Keratinocyte (primary cell): Measurements from ENCODE around the gene FAM117A. TPM values are rescaled to one million over a fixed set of nuclear protein-coding genes. Genes with fewer than 3 reads are reported as not detected.

Experiments used
- DNase-seq: peaks from one replicate; pipeline ENCODE4 v3.0.0-alpha.2; 2011; ENCODE audit warnings: low read depth, missing footprints, low spot score
- FAIRE-seq: peaks from 2 replicates; lab custom pipeline; 2011; peaks lifted over from hg19 to GRCh38; lab: Jason Lieb, UNC
- H2AFZ ChIP-seq: 2 replicates; pipeline ENCODE4 v1.6.0; 2012; ENCODE audit warnings: low read length, control low read depth, inconsistent platforms; ENCODE audit not compliant: control insufficient read depth
- H3K27ac ChIP-seq: 2 replicates; pipeline ENCODE4 v1.5.1; 2011; ENCODE audit warnings: low read length; ENCODE audit not compliant: control insufficient read depth, insufficient read depth
- H3K27me3 ChIP-seq: 3 replicates; pipeline ENCODE4 v1.6.0; 2011; ENCODE audit warnings: low read length; ENCODE audit not compliant: control insufficient read depth, insufficient read depth; ENCODE audit errors: extremely low read depth
- H3K36me3 ChIP-seq, 2 experiments: 2 replicates in 1 of 2; 3 replicates in 1 of 2; pipeline ENCODE4 v1.5.1; 2011; ENCODE audit warnings: low read length in 2 of 2, mild to moderate bottlenecking in 1 of 2; ENCODE audit not compliant: control insufficient read depth in 2 of 2, insufficient read depth in 2 of 2; ENCODE audit errors: extremely low read depth in 1 of 2
- H3K4me1 ChIP-seq: 3 replicates; pipeline ENCODE4 v1.5.1; 2011; ENCODE audit warnings: low read length; ENCODE audit not compliant: control insufficient read depth, insufficient read depth; ENCODE audit errors: extremely low read depth
- H3K4me2 ChIP-seq: 3 replicates; pipeline ENCODE4 v1.6.0; 2011; ENCODE audit warnings: low read depth, low read length; ENCODE audit not compliant: control insufficient read depth, insufficient read depth; ENCODE audit errors: extremely low read depth
- H3K4me3 ChIP-seq, 3 experiments: fragments of 200-600 bp in 1 of 3; sonication (generic) in 1 of 3; 2 replicates in 2 of 3; 3 replicates in 1 of 3; pipeline ENCODE4 v1.5.1; 2011 to 2016; ENCODE audit warnings: low read length in 3 of 3, mild to moderate bottlenecking in 3 of 3, control low read depth in 2 of 3, inconsistent platforms in 1 of 3, low read depth in 1 of 3, mixed read lengths in 1 of 3, mixed run types in 1 of 3, moderate library complexity in 1 of 3; ENCODE audit not compliant: control insufficient read depth in 2 of 3, insufficient read depth in 2 of 3; ENCODE audit errors: extremely low read depth in 1 of 3
- H3K79me2 ChIP-seq: 2 replicates; pipeline ENCODE4 v1.6.0; 2012; ENCODE audit warnings: low read length; ENCODE audit not compliant: control insufficient read depth, insufficient read depth
- H3K9ac ChIP-seq: 3 replicates; pipeline ENCODE4 v1.6.0; 2011; ENCODE audit warnings: low read length; ENCODE audit not compliant: control insufficient read depth, insufficient read depth; ENCODE audit errors: extremely low read depth
- H3K9me1 ChIP-seq: 3 replicates; pipeline ENCODE4 v1.6.0; 2011; ENCODE audit warnings: low read length; ENCODE audit not compliant: control insufficient read depth, insufficient read depth; ENCODE audit errors: extremely low read depth
- H3K9me3 ChIP-seq: 2 replicates; pipeline ENCODE4 v1.5.1; 2012; ENCODE audit warnings: low read depth, low read length; ENCODE audit not compliant: control insufficient read depth
- H4K20me1 ChIP-seq: 3 replicates; pipeline ENCODE4 v1.6.0; 2011; ENCODE audit warnings: low read length; ENCODE audit not compliant: control insufficient read depth, insufficient read depth; ENCODE audit errors: extremely low read depth
- EZH2 ChIP-seq: IDR thresholded peaks from one replicate; pipeline ENCODE4 v1.6.1; 2012; ENCODE audit warnings: inconsistent platforms, mild to moderate bottlenecking, low read length, moderate library complexity
- dilution Hi-C: fragments of 300-500 bp; cut with MboI; formaldehyde crosslinking; loops from one replicate; pipeline ENCODE4 v1.7.0; 2020; ENCODE audit warnings: low sequenced_read_pairs; ENCODE audit not compliant: extremely low pct_ligation_motif_present
- polyA plus RNA-seq, 5 experiments: library from polyadenylated mRNA; depleted of rRNA in 3 of 5; stranded (reverse) in 3 of 5; stranded (forward) in 1 of 5; unstranded in 1 of 5; fragments of >200 nt; gene quantifications; 1 replicate in 1 of 5; 2 replicates in 3 of 5; 3 replicates in 1 of 5; pipeline versions ENCODE4 v1.2.1 to v1.2.3, GENCODE V29; 2011 to 2012; ENCODE audit warnings: missing spikeins in 2 of 5, low read depth in 1 of 5, low replicate concordance in 1 of 5
- TF ChIP-seq, protein P1 (sequence below), 3 experiments: IDR thresholded peaks in 1 of 3; conservative IDR thresholded peaks in 1 of 3; optimal IDR thresholded peaks in 1 of 3; 2 replicates in 2 of 3; 3 replicates in 1 of 3; pipeline versions ENCODE3 to v1.5.1; 2011; ENCODE audit warnings: low read length in 3 of 3, mild to moderate bottlenecking in 3 of 3, moderate library complexity in 2 of 3, control low read depth in 1 of 3, inconsistent platforms in 1 of 3; ENCODE audit not compliant: insufficient read depth in 2 of 3; ENCODE audit errors: extremely low read depth in 1 of 3

FAM117A gene
- polyA plus RNA-seq, 1 donor (not counting 4 experiments of a cell fraction or from before 2014, with no cell fraction given), result 4.7 TPM

DNA sequence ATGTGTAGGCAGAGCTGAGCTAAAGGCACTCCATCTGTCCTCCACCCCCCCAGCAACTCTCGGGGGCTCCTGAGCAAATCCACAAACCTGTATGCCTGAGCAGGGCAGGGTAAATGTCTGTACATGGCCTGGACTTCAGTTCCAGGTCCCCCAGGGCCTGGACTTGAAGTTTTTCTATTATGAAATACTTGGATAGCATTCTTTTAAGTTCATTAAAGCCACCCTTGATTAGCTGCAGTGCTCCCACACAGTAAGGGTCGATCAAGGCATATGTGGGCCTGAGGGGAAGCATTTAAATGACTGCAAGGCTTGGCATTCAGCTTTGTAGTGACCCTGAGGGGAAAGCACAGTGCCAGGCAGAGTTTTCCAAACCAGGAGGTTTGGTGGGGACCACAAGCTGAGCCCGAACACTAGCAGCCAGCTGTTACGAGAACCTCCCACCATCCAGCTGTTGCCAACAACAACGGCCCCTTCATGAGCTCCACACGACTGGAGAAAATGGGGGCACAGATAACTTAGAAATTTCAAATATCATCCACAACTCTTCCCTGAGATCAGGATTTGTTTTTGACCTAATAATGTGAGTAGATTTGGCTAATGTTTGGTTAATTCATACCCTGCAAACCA is 6.7 kb downstream of the FAM117A start:
- Histone ChIP-seq H3K27me3 (no peaks in the 10 kb centered on the region), H3K4me1 (peaks cover 6% of the 10 kb centered on the region), H3K27ac (no peak overlapping the region), H3K36me3 (no peaks in the 10 kb centered on the region), H3K9me3 (no peaks in the 10 kb centered on the region), H3K9ac (no peak overlapping the region), H3K79me2 (no peaks in the 10 kb centered on the region), H3K4me2 (no peak overlapping the region), H3K9me1 (no peaks in the 10 kb centered on the region), H2AFZ (no peak overlapping the region), H3K4me3 (no peak overlapping the region), H4K20me1 (no peaks in the 10 kb centered on the region)
- dilution Hi-C loops, result no loop called here
- no peak for DNase-seq
- TF ChIP-seq, protein P1, sequence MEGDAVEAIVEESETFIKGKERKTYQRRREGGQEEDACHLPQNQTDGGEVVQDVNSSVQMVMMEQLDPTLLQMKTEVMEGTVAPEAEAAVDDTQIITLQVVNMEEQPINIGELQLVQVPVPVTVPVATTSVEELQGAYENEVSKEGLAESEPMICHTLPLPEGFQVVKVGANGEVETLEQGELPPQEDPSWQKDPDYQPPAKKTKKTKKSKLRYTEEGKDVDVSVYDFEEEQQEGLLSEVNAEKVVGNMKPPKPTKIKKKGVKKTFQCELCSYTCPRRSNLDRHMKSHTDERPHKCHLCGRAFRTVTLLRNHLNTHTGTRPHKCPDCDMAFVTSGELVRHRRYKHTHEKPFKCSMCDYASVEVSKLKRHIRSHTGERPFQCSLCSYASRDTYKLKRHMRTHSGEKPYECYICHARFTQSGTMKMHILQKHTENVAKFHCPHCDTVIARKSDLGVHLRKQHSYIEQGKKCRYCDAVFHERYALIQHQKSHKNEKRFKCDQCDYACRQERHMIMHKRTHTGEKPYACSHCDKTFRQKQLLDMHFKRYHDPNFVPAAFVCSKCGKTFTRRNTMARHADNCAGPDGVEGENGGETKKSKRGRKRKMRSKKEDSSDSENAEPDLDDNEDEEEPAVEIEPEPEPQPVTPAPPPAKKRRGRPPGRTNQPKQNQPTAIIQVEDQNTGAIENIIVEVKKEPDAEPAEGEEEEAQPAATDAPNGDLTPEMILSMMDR (optimal IDR thresholded peaks at IDR 0.05 in 1 of 3, IDR thresholded peaks at IDR 0.05 in 1 of 3, conservative IDR thresholded peaks at IDR 0.05 in 1 of 3; ENCODE audit: extremely low read depth in 1 of 3, insufficient read depth in 2 of 3, low read length in 3 of 3), result no peak
- TF ChIP-seq EZH2, result no peak
- FAIRE-seq, result no peak

DNA sequence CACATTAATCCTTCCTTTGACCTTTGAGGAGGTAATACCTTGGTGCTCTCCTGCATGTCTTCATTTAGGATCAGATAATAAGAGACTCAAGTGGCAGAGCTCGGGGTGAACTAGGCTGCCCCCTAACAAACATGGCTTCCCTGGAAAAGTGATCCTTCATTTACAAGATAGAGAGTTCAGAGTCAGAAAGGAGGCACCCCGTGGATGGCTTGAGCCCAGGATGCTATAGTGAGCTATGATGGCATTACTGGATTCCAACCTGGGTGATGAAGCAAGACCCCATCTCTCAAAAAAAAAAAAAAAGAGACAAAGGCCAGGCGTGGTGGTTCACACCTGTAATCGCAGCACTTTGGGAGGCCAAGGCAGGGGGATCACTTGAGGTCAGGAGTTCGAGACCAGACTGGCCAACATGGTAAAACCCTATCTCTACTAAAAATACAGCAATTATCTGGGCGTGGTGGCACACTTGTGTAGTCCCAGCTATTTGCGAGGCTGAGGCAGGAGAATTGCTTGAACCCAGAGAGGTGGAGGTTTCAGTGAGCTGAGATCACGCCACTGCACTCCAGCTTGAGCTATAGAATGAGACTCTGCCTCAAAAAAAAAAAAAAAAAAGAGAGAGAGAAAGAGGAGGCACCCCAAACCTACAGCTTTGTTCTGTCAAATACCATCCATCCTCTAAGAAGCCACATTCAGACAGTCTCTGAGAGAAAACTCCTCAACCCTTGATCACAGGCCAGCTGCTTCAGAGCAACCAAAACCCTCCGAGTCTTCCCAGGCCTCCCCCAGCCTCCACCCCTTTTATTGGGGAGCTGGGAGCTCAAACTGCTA is 7.4 kb downstream of the FAM117A start:
- H3K4me2 ChIP-seq, result no peak overlapping the region
- no peaks in the 10 kb centered on the region for H3K79me2 ChIP-seq
- H3K9me1 ChIP-seq, result no peaks in the 10 kb centered on the region
- no peaks in the 10 kb centered on the region for H3K36me3 ChIP-seq
- no peak overlapping the region for H2AFZ ChIP-seq
- no peaks in the 10 kb centered on the region for H4K20me1 ChIP-seq
- no peak for FAIRE-seq
- TF ChIP-seq, protein P1 (optimal IDR thresholded peaks at IDR 0.05 in 1 of 3, IDR thresholded peaks at IDR 0.05 in 1 of 3, conservative IDR thresholded peaks at IDR 0.05 in 1 of 3; ENCODE audit: extremely low read depth in 1 of 3, insufficient read depth in 2 of 3, low read length in 3 of 3), result no peak
- TF ChIP-seq EZH2, result no peak
- dilution Hi-C loops, result no loop called here
- H3K4me3 ChIP-seq, result no peak overlapping the region
- H3K27ac ChIP-seq, result no peak overlapping the region
- no peaks in the 10 kb centered on the region for H3K27me3 ChIP-seq
- no peaks in the 10 kb centered on the region for H3K9me3 ChIP-seq
- DNase-seq, result no peak
- no peaks in the 10 kb centered on the region for H3K4me1 ChIP-seq
- H3K9ac ChIP-seq, result no peak overlapping the region
